SK-N-SH (cell line): ENCODE results near the gene RERG. TPM values are rescaled to one million over a fixed set of nuclear protein-coding genes. Genes with fewer than 3 reads are reported as not detected.

Experiments
- CTCF ChIA-PET: fragments of 300-600, 350-600 bp; formaldehyde crosslinking; extraction: SDS; loops from one replicate; lab custom pipeline; 2021; lab: Yijun Ruan, JAX
- POLR2A ChIA-PET: fragments of 350-600 bp; sonication (Branson Sonifier 250); formaldehyde crosslinking; extraction: SDS; loops from one replicate; lab custom pipeline; 2020; ENCODE audit warnings: antibody characterized with exemption, inconsistent platforms; lab: Yijun Ruan, JAX
- DNase-seq: peaks from one replicate; pipeline ENCODE4 v3.0.0; 2012
- H2AFZ ChIP-seq: fragments of 200-600 bp; sonication (generic); 2 replicates; pipeline ENCODE4 v1.8.1; 2016; ENCODE audit warnings: antibody characterized with exemption, mild to moderate bottlenecking, low read depth
- H3F3A ChIP-seq: fragments of 200-600 bp; sonication (generic); replicated peaks from 2 replicates; pipeline ENCODE3; 2016; ENCODE audit warnings: antibody characterized with exemption, mild to moderate bottlenecking; ENCODE audit not compliant: insufficient read depth
- H3K27ac ChIP-seq, 2 experiments: fragments of 200-500 bp in 1 of 2; fragments of 200-600 bp in 1 of 2; sonication (Bioruptor generic) in 1 of 2; sonication (generic), shearing (Covaris generic) in 1 of 2; 2 replicates each; pipeline versions ENCODE4 v1.5.1 to v1.6.1; 2014 to 2016; ENCODE audit warnings: low read depth in 2 of 2, inconsistent platforms in 1 of 2, low read length in 1 of 2, mild to moderate bottlenecking in 1 of 2, mixed read lengths in 1 of 2
- H3K27me3 ChIP-seq: fragments of 200-600 bp; sonication (generic), shearing (Covaris generic); 2 replicates; pipeline ENCODE4 v1.6.1; 2016; ENCODE audit warnings: mixed run types; ENCODE audit not compliant: insufficient read depth
- H3K36me3 ChIP-seq, 2 experiments: fragments of 200-500 bp in 1 of 2; fragments of 200-600 bp in 1 of 2; sonication (Bioruptor generic) in 1 of 2; sonication (generic) in 1 of 2; replicated peaks in 1 of 2; 2 replicates each; pipeline versions ENCODE3 to v1.5.1; 2014 to 2016; ENCODE audit warnings: low read length in 1 of 2, mild to moderate bottlenecking in 1 of 2; ENCODE audit not compliant: insufficient read depth in 2 of 2, control insufficient read depth in 1 of 2
- H3K4me1 ChIP-seq, 2 experiments: fragments of 200-500 bp in 1 of 2; fragments of 200-600 bp in 1 of 2; sonication (Bioruptor generic) in 1 of 2; sonication (generic), shearing (Covaris generic) in 1 of 2; 2 replicates each; pipeline versions ENCODE4 v1.5.1 to v1.6.1; 2014 to 2016; ENCODE audit warnings: low read depth in 1 of 2, low read length in 1 of 2, mixed run types in 1 of 2; ENCODE audit not compliant: insufficient read depth in 2 of 2, control insufficient read depth in 1 of 2
- H3K4me2 ChIP-seq: fragments of 200-600 bp; sonication (generic), shearing (Covaris generic); 2 replicates; pipeline ENCODE4 v1.6.1; 2017; ENCODE audit warnings: mixed run types
- H3K4me3 ChIP-seq, 2 experiments: fragments of 200-500 bp in 1 of 2; fragments of 200-600 bp in 1 of 2; sonication (Bioruptor generic) in 1 of 2; sonication (generic), shearing (Covaris generic) in 1 of 2; 2 replicates each; pipeline versions ENCODE4 v1.5.1 to v1.8.1; 2014 to 2016; ENCODE audit warnings: low read depth in 2 of 2, inconsistent platforms in 1 of 2, low read length in 1 of 2, mild to moderate bottlenecking in 1 of 2, mixed read lengths in 1 of 2, moderate library complexity in 1 of 2
- H3K79me2 ChIP-seq: fragments of 200-600 bp; sonication (generic); 2 replicates; pipeline ENCODE4 v1.8.1; 2017; ENCODE audit warnings: mild to moderate bottlenecking; ENCODE audit not compliant: insufficient read depth
- H3K9ac ChIP-seq: fragments of 200-600 bp; sonication (generic); 2 replicates; pipeline ENCODE4 v1.6.1; 2017; ENCODE audit warnings: mixed run types
- H3K9me2 ChIP-seq: fragments of 200-600 bp; sonication (generic); 2 replicates; pipeline ENCODE4 v1.6.1; 2017; ENCODE audit warnings: mixed run types
- H3K9me3 ChIP-seq: fragments of 200-600 bp; sonication (generic); 2 replicates; pipeline ENCODE4 v1.6.1; 2017; ENCODE audit warnings: mixed run types, mild to moderate bottlenecking, moderate library complexity
- H4K20me1 ChIP-seq: fragments of 200-600 bp; sonication (generic); 2 replicates; pipeline ENCODE4 v1.6.1; 2017; ENCODE audit warnings: mild to moderate bottlenecking, mixed run types; ENCODE audit not compliant: insufficient read depth
- ELF1 ChIP-seq: IDR thresholded peaks from 2 replicates; pipeline ENCODE4 v1.4.0; 2012
- EZH2phosphoT487 ChIP-seq: fragments of 200-600 bp; sonication (generic); IDR thresholded peaks from 2 replicates; pipeline ENCODE4 v1.6.1; 2017; ENCODE audit warnings: low read depth, mixed run types, mild to moderate bottlenecking, antibody characterized with exemption, moderate library complexity, borderline replicate concordance
- FOXJ3 ChIP-seq: sonication (generic); formaldehyde crosslinking; IDR thresholded peaks from 2 replicates; pipeline ENCODE4 v1.5.1; 2020; ENCODE audit warnings: mild to moderate bottlenecking, missing genetic modification reagents
- FOXM1 ChIP-seq: IDR thresholded peaks from 2 replicates; pipeline ENCODE4 v1.4.0; 2012; ENCODE audit warnings: low read depth, mild to moderate bottlenecking
- JUND ChIP-seq: IDR thresholded peaks from 2 replicates; pipeline ENCODE4 v1.4.0; 2012
- MXI1 ChIP-seq: IDR thresholded peaks from 2 replicates; pipeline ENCODE4 v1.6.1; 2012; ENCODE audit warnings: mild to moderate bottlenecking, low read depth, low read length, improper control_type of control experiment
- NFIC ChIP-seq: IDR thresholded peaks from 2 replicates; pipeline ENCODE4 v1.4.0; 2012; ENCODE audit warnings: borderline replicate concordance
- POLR2AphosphoS5 ChIP-seq: IDR thresholded peaks from 2 replicates; pipeline ENCODE4 v1.6.1; 2012; ENCODE audit warnings: low read depth, low read length
- RAD21 ChIP-seq: IDR thresholded peaks from 2 replicates; pipeline ENCODE4 v1.6.1; 2012; ENCODE audit warnings: mild to moderate bottlenecking, low read length
- RCOR1 ChIP-seq: fragments of 150-350 bp; IDR thresholded peaks from 2 replicates; pipeline ENCODE4 v1.6.1; 2017; ENCODE audit warnings: antibody characterized with exemption, low read length
- SIN3A ChIP-seq: IDR thresholded peaks from 2 replicates; pipeline ENCODE4 v1.6.1; 2012; ENCODE audit warnings: low read depth, mild to moderate bottlenecking, low read length, moderate library complexity, borderline replicate concordance
- SMC3 ChIP-seq: IDR thresholded peaks from 2 replicates; pipeline ENCODE4 v1.6.1; 2012; ENCODE audit warnings: low read depth, low read length, improper control_type of control experiment
- TCF12 ChIP-seq: IDR thresholded peaks from 2 replicates; pipeline ENCODE4 v1.4.0; 2012
- WGBS: methylation state at CpG from one replicate; pipeline ENCODE4 v1.1.6; 2017; ENCODE audit warnings: low lambda C conversion rate; 5-methylcytosine and 5-hydroxymethylcytosine counted together
- polyA plus RNA-seq, 3 experiments: library from polyadenylated mRNA; depleted of rRNA; stranded (reverse); fragments of >200 nt; gene quantifications; 2 replicates each; pipeline ENCODE4 v1.2.3, GENCODE V29; 2012
- TF ChIP-seq, protein P1 (sequence below): fragments of 150-350 bp; IDR thresholded peaks from 2 replicates; pipeline ENCODE4 v1.6.1; 2016; ENCODE audit warnings: mild to moderate bottlenecking, low read depth, low read length
- TF ChIP-seq, protein P2 (sequence below): fragments of 200-600 bp; sonication (generic); IDR thresholded peaks from 2 replicates; pipeline ENCODE4 v1.6.1; 2017; ENCODE audit warnings: antibody characterized with exemption, mild to moderate bottlenecking, moderate library complexity
- TF ChIP-seq, protein P3 (sequence below): IDR thresholded peaks from 2 replicates; pipeline ENCODE4 v1.4.0; 2012; ENCODE audit warnings: low read depth, borderline replicate concordance
- TF ChIP-seq, protein P4 (sequence below): IDR thresholded peaks from 2 replicates; pipeline ENCODE4 v1.4.0; 2012; ENCODE audit warnings: low read depth
- TF ChIP-seq, protein P5 (sequence below): IDR thresholded peaks from 2 replicates; pipeline ENCODE4; 2012

RERG gene
- polyA plus RNA-seq, 1 of the 3 experiments (the other 2 are of a cell fraction), result 0.49 TPM

DNA sequence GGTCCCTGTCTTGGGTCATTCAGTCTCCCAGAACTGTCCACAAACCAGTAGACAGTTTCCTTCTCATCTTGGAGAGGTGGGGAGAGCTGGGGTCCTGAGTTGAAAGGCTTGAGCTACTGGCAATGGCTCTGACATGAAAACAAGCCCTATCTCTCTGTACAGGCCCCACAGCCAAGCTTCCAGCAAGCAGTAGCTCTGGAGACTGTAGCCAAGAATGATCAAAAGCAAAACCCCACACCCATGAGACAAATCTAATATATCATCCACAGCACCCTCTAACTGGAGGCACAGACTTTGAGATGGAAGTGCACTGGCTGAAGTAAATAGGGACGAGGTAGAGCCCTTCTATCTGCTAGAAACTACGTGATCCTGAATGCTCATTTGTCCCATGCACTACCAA lies 40.9 kb downstream of the RERG start:
- H3K36me3 ChIP-seq, result no peaks in the 10 kb centered on the region
- no peak overlapping the region for H3K4me3 ChIP-seq
- H3K9ac ChIP-seq, result no peak overlapping the region
- H3K9me2 ChIP-seq, result no peaks in the 10 kb centered on the region
- no peaks in the 10 kb centered on the region for H3K4me1 ChIP-seq
- H3F3A ChIP-seq, result no peaks in the 10 kb centered on the region
- no peak overlapping the region for H3K4me2 ChIP-seq
- CTCF ChIA-PET, result interaction anchor here (1.1 to 3.2 kb wide), 2 partner anchors 41 to 96 kb away, joined by 3 to 20 read pairs; partner anchors contain the start of gene RERG
- H2AFZ ChIP-seq, result no peak overlapping the region
- DNase-seq, result no peak
- TF ChIP-seq ELF1 (no peak), JUND (no peak), SIN3A (no peak), POLR2AphosphoS5 (no peak), TCF12 (no peak), NFIC (no peak), EZH2phosphoT487 (no peak), RAD21 (no peak), RCOR1 (no peak), FOXJ3 (no peak), MXI1 (no peak), SMC3 (no peak), FOXM1 (no peak)
- TF ChIP-seq, protein P1, sequence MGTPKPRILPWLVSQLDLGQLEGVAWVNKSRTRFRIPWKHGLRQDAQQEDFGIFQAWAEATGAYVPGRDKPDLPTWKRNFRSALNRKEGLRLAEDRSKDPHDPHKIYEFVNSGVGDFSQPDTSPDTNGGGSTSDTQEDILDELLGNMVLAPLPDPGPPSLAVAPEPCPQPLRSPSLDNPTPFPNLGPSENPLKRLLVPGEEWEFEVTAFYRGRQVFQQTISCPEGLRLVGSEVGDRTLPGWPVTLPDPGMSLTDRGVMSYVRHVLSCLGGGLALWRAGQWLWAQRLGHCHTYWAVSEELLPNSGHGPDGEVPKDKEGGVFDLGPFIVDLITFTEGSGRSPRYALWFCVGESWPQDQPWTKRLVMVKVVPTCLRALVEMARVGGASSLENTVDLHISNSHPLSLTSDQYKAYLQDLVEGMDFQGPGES, result no peak
- TF ChIP-seq, protein P2, sequence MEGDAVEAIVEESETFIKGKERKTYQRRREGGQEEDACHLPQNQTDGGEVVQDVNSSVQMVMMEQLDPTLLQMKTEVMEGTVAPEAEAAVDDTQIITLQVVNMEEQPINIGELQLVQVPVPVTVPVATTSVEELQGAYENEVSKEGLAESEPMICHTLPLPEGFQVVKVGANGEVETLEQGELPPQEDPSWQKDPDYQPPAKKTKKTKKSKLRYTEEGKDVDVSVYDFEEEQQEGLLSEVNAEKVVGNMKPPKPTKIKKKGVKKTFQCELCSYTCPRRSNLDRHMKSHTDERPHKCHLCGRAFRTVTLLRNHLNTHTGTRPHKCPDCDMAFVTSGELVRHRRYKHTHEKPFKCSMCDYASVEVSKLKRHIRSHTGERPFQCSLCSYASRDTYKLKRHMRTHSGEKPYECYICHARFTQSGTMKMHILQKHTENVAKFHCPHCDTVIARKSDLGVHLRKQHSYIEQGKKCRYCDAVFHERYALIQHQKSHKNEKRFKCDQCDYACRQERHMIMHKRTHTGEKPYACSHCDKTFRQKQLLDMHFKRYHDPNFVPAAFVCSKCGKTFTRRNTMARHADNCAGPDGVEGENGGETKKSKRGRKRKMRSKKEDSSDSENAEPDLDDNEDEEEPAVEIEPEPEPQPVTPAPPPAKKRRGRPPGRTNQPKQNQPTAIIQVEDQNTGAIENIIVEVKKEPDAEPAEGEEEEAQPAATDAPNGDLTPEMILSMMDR, result no peak
- TF ChIP-seq, protein P3, sequence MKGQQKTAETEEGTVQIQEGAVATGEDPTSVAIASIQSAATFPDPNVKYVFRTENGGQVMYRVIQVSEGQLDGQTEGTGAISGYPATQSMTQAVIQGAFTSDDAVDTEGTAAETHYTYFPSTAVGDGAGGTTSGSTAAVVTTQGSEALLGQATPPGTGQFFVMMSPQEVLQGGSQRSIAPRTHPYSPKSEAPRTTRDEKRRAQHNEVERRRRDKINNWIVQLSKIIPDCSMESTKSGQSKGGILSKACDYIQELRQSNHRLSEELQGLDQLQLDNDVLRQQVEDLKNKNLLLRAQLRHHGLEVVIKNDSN, result no peak
- TF ChIP-seq, protein P4, sequence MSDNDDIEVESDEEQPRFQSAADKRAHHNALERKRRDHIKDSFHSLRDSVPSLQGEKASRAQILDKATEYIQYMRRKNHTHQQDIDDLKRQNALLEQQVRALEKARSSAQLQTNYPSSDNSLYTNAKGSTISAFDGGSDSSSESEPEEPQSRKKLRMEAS, result no peak
- TF ChIP-seq, protein P5, sequence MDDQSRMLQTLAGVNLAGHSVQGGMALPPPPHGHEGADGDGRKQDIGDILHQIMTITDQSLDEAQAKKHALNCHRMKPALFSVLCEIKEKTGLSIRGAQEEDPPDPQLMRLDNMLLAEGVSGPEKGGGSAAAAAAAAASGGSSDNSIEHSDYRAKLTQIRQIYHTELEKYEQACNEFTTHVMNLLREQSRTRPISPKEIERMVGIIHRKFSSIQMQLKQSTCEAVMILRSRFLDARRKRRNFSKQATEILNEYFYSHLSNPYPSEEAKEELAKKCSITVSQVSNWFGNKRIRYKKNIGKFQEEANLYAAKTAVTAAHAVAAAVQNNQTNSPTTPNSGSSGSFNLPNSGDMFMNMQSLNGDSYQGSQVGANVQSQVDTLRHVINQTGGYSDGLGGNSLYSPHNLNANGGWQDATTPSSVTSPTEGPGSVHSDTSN, result no peak
- TF ChIP-seq, all 33 proteins: peak for 0
- no peaks in the 10 kb centered on the region for H3K9me3 ChIP-seq
- no peaks in the 10 kb centered on the region; the same call in 1 of the 2 replicates for H3K27me3 ChIP-seq
- no peaks in the 10 kb centered on the region for H3K79me2 ChIP-seq
- POLR2A ChIA-PET, result no interaction called here
- H3K27ac ChIP-seq, result no peak overlapping the region
- no peaks in the 10 kb centered on the region for H4K20me1 ChIP-seq
- WGBS, result 0% methylated on average over 2 of the region's 2 CpGs
